Panc1 (cell line): Measurements from ENCODE around the gene KLHDC9. TPM values are rescaled to one million over a fixed set of nuclear protein-coding genes. Genes with fewer than 3 reads are reported as not detected.

Experiments used
- ATAC-seq: fragments of 200-7000 bp; cut with Tn5 transposase; 2 replicates; pipeline ENCODE4 v1.9.1; 2020; ENCODE audit warnings: mild to moderate bottlenecking, moderate library complexity
- BruUV-seq: library from RNA; stranded (reverse); fragments of 400-500 nt; replicated peaks from 2 replicates; lab custom pipeline; 2021; lab: Mats Ljungman, UMichigan
- CTCF ChIA-PET: fragments of 300-600 bp; sonication (Branson Sonifier 250); formaldehyde crosslinking; loops from one replicate; lab custom pipeline; 2022; ENCODE audit warnings: antibody characterized with exemption; lab: Charles Lee
- POLR2A ChIA-PET: fragments of 300-600 bp; sonication (Branson Sonifier 250); formaldehyde crosslinking; loops from one replicate; lab custom pipeline; 2022; ENCODE audit warnings: antibody characterized with exemption; lab: Charles Lee
- DNase-seq: peaks from one replicate; pipeline ENCODE4 v3.0.0-alpha.2; 2010; ENCODE audit warnings: low read depth, low spot score
- H3K27ac ChIP-seq: 2 replicates; pipeline ENCODE4 v1.5.1; 2011; ENCODE audit warnings: mild to moderate bottlenecking, low read length, inconsistent platforms
- H3K27me3 ChIP-seq: fragments of 200-500 bp; sonication (Bioruptor generic); 2 replicates; pipeline ENCODE4 v1.6.0; 2014; ENCODE audit warnings: low read length, inconsistent platforms; ENCODE audit not compliant: control insufficient read depth, insufficient read depth
- H3K36me3 ChIP-seq: fragments of 200-500 bp; sonication (Bioruptor generic); 2 replicates; pipeline ENCODE4 v1.5.1; 2014; ENCODE audit warnings: inconsistent platforms, mild to moderate bottlenecking, low read length, moderate library complexity; ENCODE audit not compliant: control insufficient read depth, insufficient read depth
- H3K4me1 ChIP-seq: 2 replicates; pipeline ENCODE4 v1.5.1; 2011; ENCODE audit warnings: inconsistent platforms, mild to moderate bottlenecking, low read length, moderate library complexity; ENCODE audit not compliant: control insufficient read depth, insufficient read depth
- H3K4me3 ChIP-seq, 2 experiments: 2 replicates each; pipeline ENCODE4 v1.5.1; 2011 to 2012; ENCODE audit warnings: low read depth in 2 of 2, low read length in 2 of 2, mild to moderate bottlenecking in 2 of 2, inconsistent platforms in 1 of 2, moderate library complexity in 1 of 2
- H3K9me3 ChIP-seq: fragments of 200-500 bp; sonication (Bioruptor generic); 2 replicates; pipeline ENCODE4 v1.5.1; 2014; ENCODE audit warnings: low read depth, mild to moderate bottlenecking, inconsistent platforms, low read length, moderate library complexity; ENCODE audit not compliant: control insufficient read depth, insufficient read depth
- CTCF ChIP-seq: fragments of 450-650 bp; IDR thresholded peaks from 2 replicates; pipeline ENCODE4 v1.5.1; 2017; ENCODE audit warnings: mild to moderate bottlenecking
- POLR2AphosphoS5 ChIP-seq: IDR thresholded peaks from 2 replicates; pipeline ENCODE4 v1.6.1; 2012; ENCODE audit warnings: mild to moderate bottlenecking, low read depth, low read length, moderate library complexity
- REST ChIP-seq, 2 experiments: IDR thresholded peaks; 2 replicates each; pipeline ENCODE4 v1.6.1; 2011 to 2012; ENCODE audit warnings: low read depth in 2 of 2, control low read depth in 1 of 2, low read length in 1 of 2, mild to moderate bottlenecking in 1 of 2, moderate library complexity in 1 of 2; ENCODE audit not compliant: insufficient read depth in 1 of 2
- SIN3A ChIP-seq: IDR thresholded peaks from 2 replicates; pipeline ENCODE4 v1.6.1; 2012; ENCODE audit warnings: low read depth, mild to moderate bottlenecking, low read length, moderate library complexity, borderline replicate concordance; ENCODE audit not compliant: insufficient read depth
- TCF7L2 ChIP-seq: IDR thresholded peaks from 2 replicates; pipeline ENCODE4 v1.6.1; 2011; ENCODE audit warnings: mild to moderate bottlenecking, low read depth, low read length, inconsistent platforms
- in situ Hi-C: cut with HindIII; loops from 2 replicates; pipeline ENCODE4 v1.10.0; 2016; ENCODE audit warnings: low sequenced_read_pairs, low pct_unique_long_range_greater_than_20kb
- intact Hi-C: fragments of 100-400 bp; cut with micrococcal nuclease; formaldehyde crosslinking; loops from one replicate; pipeline ENCODE4 v1.10.0; 2022; ENCODE audit not compliant: unreplicated experiment
- total RNA-seq: library from RNA; stranded (reverse); gene quantifications from one replicate; pipeline ENCODE4 v1.2.1, GENCODE V29; 2021; ENCODE audit not compliant: unreplicated experiment

KLHDC9 gene
- total RNA-seq, 1 experiment from 2014 or later, result 7.6 TPM

GRCh38 chr1:161121042-161121650 lies 23.0 kb downstream of the KLHDC9 start:
- H3K36me3 ChIP-seq, result peaks cover 19% of the 10 kb centered on the region
- no peaks in the 10 kb centered on the region for H3K9me3 ChIP-seq
- TF ChIP-seq SIN3A (no peak), TCF7L2 (no peak), CTCF (no peak), REST (IDR thresholded peaks at IDR 0.05; ENCODE audit: insufficient read depth in 1 of 2, low read depth in 2 of 2, low read length in 1 of 2) (no peak), POLR2AphosphoS5 (no peak; the same call in 1 of the 2 replicates)
- intact Hi-C loops, result no loop called here
- ChIA-PET CTCF (interaction anchor here (0.7 to 1.0 kb wide), 2 partner anchors 24 to 928 kb away, joined by 4 to 6 read pairs; no protein-coding TSS in a partner anchor), POLR2A (interaction anchor here (0.5 to 0.6 kb wide), 2 partner anchors 107 to 784 kb away, joined by 4 to 9 read pairs; no protein-coding TSS in a partner anchor)
- H3K27me3 ChIP-seq, result no peaks in the 10 kb centered on the region
- in situ Hi-C loops, result no loop called here
- DNase-seq (no peak), ATAC-seq (no peak)
- BruUV-seq, result no TSS peak
- peaks cover 23% of the 10 kb centered on the region for H3K4me1 ChIP-seq
- no peak overlapping the region for H3K27ac ChIP-seq
- no peak overlapping the region for H3K4me3 ChIP-seq

- no peak overlapping the region for H3K4me3 ChIP-seq
- H3K4me1 ChIP-seq, result peaks cover 18% of the 10 kb centered on the region
- ChIA-PET POLR2A (interaction anchor here (0.5 to 0.6 kb wide), 3 partner anchors 32 to 36 kb away, joined by 3 to 6 read pairs (median 3); partner anchors contain the start of gene UFC1), CTCF (interaction anchor here (1.0 kb wide), 1 partner anchor 25 kb away, joined by 6 read pairs; no protein-coding TSS in a partner anchor)
- in situ Hi-C loops (no loop called here), intact Hi-C loops (no loop called here)
- ATAC-seq (no peak), DNase-seq (no peak)
- H3K36me3 ChIP-seq, result peaks cover 19% of the 10 kb centered on the region
- no peaks in the 10 kb centered on the region for H3K27me3 ChIP-seq
- BruUV-seq, result no TSS peak
- TF ChIP-seq SIN3A (no peak), POLR2AphosphoS5 (no peak; the same call in 1 of the 2 replicates), CTCF (no peak), REST (IDR thresholded peaks at IDR 0.05; ENCODE audit: insufficient read depth in 1 of 2, low read depth in 2 of 2, low read length in 1 of 2) (no peak), TCF7L2 (no peak)
- no peaks in the 10 kb centered on the region for H3K9me3 ChIP-seq
- no peak overlapping the region for H3K27ac ChIP-seq
Measured at GRCh38 chr1:161121834-161122233, 23.7 kb downstream of the KLHDC9 start.
